Head of caudate nucleus (tissue), 42 donors: Measurements from ENCODE around the gene SLC1A5.

Experiments
- DNase-seq, 42 donors: peaks; one replicate each; pipeline versions ENCODE4 v3.0.0 to v3.0.0-alpha.2; 2020 to 2021; ENCODE audit warnings: mixed read lengths in 7 of 42
- intact Hi-C: fragments of 100-400 bp; cut with DNase I; formaldehyde crosslinking; loops from one replicate; pipeline ENCODE4 v1.15.0; 2022

SLC1A5 gene

DNA sequence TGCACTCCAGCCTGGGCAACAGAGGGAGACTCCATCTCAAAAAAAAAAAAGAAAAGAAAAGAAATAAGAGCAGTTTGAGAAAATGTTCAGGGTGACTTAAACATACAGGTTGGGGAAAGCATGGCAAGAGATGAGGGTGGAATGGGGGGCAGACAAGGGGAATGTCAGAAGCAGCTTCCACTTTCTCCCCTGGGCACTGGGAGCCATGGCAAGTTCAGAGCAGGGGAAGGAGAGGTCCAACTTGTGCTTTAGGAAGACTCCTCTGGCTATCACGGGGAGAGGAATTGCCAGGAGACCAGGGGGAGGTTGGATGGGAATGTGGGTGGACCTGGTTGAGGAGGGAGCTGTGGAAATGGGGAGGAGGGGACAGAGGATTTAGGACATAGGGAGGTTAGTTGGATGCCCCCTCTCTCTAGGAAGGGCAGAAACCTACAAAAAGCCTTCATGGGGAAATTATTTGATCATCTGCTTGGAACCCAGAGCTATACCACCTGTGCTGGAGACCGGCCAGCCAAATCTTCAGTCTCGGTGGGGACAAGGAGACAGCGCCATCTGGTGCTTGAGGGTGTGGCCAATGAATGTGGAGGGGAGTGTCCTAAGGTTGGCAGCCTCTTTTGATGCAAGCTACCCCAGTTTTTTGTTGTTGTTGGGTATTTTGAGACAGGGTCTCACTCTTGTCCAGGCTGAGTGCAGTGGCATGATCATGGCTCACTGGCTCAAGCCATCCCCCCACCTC is 34.8 kb downstream of the SLC1A5 start:
- DNase-seq, result peak in 23 of 42 donors; percentile 29 to 75 (median 60)
- intact Hi-C loops, result loop anchor here (2.0 kb wide), 1 partner anchor 85 kb away; no protein-coding TSS in a partner anchor

DNA sequence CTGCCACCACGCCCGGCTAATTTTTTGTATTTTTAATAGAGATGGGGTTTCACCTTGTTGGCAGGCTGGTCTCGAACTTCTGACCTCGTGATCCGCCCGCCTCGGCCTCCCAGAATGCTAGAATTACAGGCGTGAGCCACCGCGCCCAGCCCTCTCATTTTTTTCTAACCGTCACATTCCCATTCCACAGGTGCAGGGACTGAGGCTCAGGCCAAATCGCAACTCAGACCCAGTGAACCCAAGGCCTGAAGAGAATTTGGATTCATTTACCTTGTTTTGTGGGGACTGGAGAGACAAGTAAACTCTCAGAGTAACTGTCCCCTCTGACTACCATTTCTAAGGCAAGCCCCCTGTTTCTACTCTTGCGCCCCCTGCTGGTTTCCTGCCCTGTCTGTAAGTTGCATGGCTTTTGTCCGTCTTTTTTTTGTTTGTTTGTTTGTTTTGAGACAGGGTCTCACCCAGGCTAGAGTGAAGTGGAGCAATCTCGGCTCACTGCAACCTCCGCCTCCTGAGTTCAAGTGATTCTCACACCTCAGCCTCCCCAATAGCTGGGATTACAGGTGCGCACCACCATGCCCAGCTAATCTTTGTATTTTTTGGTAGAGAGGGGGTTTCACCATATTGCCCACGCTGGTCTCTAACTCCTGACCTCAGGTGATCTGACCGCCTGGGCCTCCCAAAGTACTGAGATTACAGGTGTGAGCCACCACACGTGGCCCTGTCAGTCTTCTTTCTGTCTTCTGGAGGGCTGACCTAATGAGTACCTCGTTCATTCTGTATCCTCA is 39.9 kb downstream of the SLC1A5 start:
- intact Hi-C loops, result loop anchor here (5.0 kb wide), 1 partner anchor 146 kb away; the partner anchor contains the start of gene CALM3
- DNase-seq, result peak in 31 of 42 donors; percentile 43 to 87 (median 69)

DNA sequence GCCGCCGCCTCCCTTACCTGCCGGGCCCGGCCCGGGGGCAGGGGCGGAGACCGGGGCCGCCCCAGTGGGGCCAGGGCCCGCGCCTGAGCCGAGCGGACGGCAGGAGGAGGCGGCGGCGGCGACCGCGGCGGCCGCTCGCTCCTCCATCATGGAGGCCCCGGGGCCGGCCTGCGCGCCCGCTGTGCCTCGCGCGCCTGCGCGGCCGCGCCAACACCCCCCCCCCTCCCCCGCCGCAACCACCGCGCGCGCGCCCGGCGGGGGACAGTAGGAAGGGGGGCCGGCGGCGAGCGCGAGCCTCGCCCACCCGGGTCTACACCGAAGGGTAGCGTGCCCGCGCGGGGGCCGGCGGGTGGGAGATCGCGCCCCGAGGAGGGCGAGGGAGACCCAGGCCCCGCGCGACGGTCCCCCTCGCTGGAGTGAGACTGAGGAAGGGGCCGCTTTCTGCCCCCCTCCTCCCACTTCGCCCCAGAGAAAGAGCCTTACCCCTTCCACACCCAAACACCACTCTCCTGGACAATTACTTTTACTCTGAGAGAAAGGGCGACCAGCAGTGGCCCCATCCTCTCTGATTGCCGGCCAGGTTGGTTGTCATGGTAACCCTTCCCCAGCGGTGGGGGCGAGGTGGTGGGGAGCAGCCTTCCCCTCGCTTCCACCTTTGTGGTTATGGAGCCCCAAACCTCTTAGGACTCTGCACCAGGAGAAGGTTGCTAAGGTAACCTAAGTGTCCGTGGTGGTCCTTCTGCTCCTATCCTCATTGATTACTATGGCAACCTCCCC is 41.9 kb downstream of the SLC1A5 start, which contains the start of gene STRN4:
TSS of gene STRN4 (minus strand) at position 170 of the 777 bp plus-strand sequence. CDS start at position 150, 20 bp downstream.
- intact Hi-C loops, result loop anchor here (5.0 kb wide), 1 partner anchor 144 kb away; the partner anchor contains the start of gene CALM3
- DNase-seq, result peak in 33 of 42 donors; percentile 31 to 81 (median 65)

DNA sequence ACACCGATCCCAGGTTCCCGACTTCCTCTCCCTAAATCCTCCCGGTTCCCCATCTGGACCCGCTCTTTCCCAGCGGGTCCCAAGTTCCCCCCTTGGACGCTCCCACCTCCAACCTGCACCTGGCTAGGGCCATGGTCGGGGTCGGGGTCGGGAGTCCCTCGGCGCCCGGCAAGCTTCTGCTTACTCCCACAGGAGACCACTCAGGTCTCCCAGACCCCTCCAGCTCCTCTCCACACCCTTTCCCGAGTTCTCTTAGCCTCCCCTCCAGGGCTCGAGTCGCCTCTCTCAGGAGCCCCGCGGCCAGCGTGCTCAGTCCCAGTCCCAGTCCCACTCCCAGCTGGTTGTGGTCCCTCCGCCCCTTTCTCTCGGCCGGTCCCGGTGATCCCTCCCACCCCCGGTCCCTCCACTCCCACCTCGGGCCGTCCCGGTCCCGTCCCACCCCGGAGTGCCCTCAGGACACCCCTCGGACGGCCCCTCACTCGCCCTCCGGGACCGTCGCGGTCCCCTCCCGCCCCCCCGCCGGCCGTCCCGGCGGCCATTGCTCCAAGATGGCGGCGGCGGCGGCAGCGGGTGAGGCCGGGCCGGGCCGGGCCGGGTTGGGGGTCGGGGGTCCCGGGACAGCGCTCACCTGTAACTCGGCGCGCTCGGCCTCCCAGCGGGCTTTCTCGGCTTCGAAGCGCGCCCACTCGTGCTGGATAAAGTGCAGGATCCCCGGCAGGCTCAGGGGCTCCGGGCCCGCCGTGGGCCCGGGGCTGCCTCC is 42.7 kb downstream of the SLC1A5 start, which contains the start of gene FKRP:
TSS of gene FKRP (plus strand) at position 537 of the 760 bp plus-strand sequence. CDS start 9,394 bp downstream, outside the sequence.
- intact Hi-C loops, result loop anchor here (5.0 kb wide), 1 partner anchor 143 kb away; the partner anchor contains the start of gene CALM3
- DNase-seq, result peak in 15 of 42 donors; percentile 40 to 72 (median 53)

DNA sequence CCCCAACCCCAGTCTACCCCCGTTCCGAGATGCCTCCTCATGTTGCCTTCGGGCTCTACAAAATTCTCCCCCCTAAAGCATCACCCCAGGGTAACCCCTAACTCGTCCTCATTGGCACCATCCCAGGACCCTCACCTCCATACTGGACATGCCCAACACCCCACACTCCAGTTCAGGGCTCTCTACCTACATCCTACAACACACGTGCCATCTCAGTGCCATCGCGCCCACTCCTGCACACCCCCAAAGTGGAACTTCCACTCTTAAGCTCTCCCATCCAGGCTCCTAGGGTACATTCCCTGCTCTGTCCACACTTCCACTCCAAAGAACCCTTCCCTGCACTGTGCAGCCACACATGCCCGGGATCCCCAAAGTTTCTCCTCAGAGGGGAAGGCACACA is 43.4 kb downstream of the SLC1A5 start:
- intact Hi-C loops, result loop anchor here (5.0 kb wide), 1 partner anchor 143 kb away; the partner anchor contains the start of gene CALM3
- peak in 2 of 42 donors; percentile 20 to 27 for DNase-seq

DNA sequence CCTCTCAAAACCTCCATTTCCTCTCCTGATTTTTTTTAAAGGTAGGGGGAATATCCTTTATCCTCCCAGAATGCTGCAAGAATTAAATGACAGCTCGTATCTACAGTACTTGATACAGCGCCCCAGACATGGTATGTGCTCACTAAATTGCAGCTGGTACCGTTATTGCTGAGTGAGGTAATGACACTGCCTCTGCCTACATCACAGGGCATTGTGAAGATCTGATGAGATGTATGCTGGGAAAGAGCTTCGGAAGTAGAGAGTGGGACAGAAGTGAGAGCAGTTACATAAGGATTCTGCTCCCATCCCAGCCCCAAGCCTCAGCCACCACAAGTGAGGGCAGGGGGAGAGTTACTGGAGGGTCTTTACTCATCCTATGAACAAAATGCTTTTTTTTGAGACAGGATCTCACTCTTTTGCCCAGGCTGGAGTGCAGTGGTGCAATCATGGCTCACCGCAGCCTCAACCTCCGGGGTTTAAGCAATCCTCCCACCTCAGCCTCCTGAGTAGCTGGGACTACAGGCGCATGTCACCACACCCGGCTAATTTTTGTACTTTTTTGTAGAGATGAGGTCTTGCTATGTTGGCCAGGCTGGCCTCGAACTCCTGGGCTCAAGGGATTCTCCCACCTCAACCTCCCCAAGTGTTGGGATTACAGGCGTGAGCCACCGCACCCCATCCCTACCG is 44.2 kb downstream of the SLC1A5 start:
- DNase-seq, result peak in 19 of 42 donors; percentile 31 to 80 (median 52)
- intact Hi-C loops, result no loop called here

DNA sequence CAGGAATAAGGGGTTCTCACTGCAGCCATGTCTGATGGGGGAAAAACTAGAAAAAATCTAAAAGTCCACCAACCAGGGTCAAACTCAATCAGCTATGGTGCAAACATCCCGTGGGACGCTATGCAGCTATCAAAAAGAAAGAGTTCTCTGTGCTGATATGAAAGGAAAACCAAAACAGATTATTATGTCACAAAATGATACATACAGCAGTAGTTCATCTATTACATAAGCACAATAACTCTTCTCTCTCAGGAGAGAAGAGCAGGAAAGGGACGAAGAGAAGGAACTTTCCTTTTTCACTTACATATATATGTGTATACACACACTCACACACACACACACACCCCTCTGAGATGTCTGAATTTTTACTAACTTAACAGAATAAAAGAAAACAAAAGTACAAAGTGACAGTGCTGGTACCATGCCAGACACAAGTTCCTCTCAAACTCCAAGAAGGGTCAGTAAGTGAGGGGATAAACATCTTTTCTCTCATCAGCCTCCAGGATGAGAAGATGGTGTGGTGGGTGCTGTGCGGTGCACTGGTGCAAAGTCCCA is 45.4 kb downstream of the SLC1A5 start:
- intact Hi-C loops, result no loop called here
- DNase-seq, result no peak

DNA sequence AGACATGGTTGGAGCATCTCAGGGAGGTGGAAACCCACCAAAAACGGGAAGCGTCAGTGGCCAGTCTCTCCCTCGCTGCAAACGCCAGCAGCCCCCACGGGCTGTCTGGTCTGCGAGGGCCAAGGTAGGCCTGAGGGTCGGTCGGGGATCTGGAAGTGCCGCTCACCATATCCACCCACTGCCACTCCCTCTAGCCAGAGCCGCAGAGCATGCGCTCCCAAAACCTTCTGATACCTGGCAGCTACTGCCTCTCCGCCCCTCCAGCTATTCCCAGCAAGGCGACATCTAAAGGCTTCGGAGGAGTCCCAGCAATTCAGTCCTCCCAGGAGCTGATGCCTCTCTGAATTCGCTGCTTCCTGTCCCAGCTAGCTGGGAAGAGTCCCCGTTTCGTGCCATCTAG is 46.9 kb downstream of the SLC1A5 start:
- intact Hi-C loops, result no loop called here
- DNase-seq, result peak in 29 of 42 donors; percentile 47 to 87 (median 66)

DNA sequence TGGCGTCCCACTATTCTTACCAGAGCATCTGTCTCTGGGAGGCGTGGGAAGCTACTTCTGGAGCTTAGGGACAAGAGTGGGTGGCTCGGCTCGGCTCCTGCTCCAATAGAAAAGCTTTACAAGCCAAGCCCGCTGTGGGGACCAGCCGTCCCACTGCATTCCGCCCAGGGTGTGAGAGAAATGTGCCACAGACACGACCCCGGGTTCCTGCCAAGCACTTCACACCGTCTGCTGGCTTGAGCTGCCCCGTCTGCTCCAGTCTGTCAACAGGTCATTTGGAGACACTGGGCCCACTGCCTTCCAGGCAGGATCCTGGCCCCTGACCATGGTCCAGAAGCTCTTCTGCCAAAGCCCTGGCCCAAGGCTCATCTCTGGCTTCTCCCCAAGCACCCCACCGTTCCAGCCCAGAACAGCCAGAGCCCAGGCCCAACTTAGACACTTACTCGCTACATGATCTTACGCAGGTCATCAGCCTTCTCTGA is 49.1 kb downstream of the SLC1A5 start:
- intact Hi-C loops, result no loop called here
- DNase-seq, result peak in 38 of 42 donors; percentile 49 to 94 (median 76)

DNA sequence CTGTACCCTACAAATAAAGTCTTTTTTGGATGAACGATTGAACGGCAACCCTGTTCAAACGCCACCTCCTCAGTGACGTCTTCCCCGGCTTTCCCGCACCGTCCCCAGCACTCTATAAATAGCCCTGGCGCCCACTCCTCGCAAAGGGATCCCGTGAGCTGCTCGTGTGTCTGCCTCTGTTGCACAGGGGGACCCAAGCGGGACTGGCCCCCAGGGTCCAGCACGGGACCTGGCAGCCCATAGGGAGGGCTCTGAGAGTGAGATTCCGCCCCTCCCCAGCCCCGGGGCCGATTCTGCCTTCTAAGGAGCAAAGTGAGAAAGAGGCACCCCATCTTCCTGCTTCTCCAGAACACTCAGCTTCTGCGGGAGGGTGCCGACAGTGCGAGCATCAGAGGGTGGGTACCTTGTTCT is 50.6 kb downstream of the SLC1A5 start:
- DNase-seq, result peak in 21 of 42 donors; percentile 29 to 77 (median 64)
- intact Hi-C loops, result no loop called here

DNA sequence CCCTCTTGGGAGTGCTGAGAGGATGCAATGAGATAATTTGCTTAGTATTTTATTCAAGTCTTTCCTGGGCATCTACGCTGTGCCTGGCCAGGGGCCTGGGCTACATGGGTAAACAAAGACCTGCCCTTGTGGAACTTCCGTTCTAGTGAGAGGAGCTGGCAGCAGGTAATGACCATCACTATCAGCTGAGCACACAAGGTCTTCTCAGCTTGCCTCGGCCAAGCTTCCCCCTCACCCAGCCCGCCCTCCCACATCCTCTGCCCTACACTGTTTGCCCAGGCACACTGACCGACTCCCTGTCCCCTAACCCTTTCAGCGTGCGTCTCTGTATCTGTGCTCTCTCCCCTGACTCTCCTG is 51.1 kb downstream of the SLC1A5 start:
- DNase-seq, result no peak
- intact Hi-C loops, result no loop called here

DNA sequence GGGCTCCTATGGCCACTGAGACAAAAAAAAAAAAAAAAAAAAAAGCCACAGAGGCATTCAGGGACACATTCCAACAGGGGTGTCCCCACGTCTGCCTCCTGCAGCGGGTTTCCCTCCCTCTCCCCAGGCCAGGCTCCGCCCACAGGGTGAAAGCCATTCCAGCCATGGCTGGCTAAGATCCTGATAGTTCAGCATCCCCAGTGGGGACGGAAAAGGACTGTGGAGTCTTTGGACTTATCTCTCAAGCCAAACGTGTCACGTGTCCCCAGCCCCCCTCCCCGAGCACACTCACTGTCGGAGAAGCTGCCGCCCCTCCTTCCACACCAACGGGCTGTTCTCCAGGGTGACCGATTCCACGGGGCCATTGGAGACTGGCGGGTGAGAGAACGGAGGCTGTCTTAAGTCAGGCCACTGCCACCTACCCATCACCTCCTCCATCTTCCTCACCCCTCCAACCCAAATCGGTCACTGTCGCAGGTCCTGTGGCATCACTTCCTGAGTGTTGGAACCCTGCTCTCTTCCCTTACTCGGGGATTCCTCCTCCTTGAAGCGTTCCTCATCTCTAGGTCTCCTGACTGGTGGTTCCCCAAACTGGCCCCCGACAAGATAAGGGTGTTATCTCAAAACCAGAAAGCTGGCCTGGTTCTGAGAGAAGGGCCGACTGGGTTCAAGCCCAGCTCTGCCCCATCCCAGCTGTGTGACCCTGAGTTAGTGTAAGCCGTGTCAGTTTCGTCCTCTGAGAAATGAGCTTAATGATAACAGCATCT is 51.7 kb downstream of the SLC1A5 start:
- intact Hi-C loops, result no loop called here
- DNase-seq, result peak in 5 of 42 donors; percentile 11 to 75 (median 46)

DNA sequence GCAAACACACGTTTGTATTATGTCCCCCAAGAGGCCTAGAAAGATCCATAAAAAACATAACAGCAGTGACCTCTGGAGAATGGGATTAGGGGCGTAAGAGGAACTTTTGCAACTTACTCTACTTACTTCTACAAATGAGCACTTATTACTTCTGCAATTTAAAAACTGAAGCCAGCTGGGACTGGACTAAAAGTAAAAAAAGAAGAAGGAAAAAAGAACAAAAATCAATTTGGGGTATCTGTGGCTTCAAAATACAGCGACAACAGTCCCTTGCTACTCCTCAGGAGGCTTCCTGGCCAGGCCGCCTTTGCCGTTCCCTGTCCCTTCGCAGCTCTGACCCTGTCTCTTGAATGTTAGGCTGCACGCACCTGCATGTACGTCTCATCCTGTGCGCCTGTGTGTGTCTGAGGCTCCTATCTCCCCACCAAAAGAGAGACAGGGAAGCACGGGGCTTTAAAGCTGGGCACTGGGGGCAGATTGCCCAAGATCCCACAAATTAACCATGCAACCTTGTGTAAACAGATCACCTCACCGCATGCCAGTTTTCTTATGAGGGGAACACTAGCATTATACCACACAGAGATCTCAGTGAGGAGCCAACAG is 54.6 kb downstream of the SLC1A5 start:
- DNase-seq, result no peak

DNA sequence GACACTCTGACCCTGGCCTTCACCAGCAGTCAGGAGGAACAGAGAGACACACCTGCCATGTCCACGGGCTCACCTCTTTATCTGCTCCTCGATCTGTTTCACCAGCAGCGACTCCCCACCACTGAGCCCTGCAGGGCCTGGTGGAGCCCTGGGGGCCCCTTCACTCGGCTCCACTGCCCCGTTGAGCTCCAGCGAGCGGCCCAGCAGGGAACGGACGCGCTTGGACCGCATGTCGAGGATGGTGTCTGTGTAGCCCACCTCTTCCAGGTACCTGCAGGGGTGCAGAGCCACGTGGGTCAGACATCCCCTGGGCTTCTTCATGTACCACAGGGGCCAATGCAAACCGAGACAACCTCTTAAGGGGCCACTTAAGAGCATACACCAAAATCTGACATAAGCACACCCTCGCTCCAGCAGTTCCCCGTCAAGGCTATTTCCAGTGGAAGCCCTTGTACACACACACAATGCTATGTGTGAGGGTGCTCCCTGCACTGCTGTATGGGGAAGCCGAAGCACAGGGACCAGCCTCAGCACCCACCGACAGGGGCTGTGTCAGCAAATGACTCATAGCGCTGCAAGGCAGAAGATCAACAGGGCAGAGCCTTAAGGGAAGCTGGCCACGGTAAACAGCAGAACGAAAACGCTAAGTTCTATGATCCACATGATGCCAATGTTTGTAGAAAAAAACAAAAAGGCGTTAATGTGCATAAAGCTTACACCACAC is 55.3 kb downstream of the SLC1A5 start:
- intact Hi-C loops, result no loop called here
- peak in 4 of 42 donors; percentile 14 to 54 (median 43) for DNase-seq

More for the DNA sequence above, 54.6 kb downstream of the SLC1A5 start:
- intact Hi-C loops, result no loop called here
